Raji (cell line): ENCODE measurements around the gene EPG5.

Experiments used
- POLR2A ChIP-seq: IDR thresholded peaks from 2 replicates; pipeline ENCODE4 v1.6.1; 2011; ENCODE audit warnings: low read depth, low read length, control low read depth; ENCODE audit not compliant: insufficient read depth

Gene EPG5

DNA sequence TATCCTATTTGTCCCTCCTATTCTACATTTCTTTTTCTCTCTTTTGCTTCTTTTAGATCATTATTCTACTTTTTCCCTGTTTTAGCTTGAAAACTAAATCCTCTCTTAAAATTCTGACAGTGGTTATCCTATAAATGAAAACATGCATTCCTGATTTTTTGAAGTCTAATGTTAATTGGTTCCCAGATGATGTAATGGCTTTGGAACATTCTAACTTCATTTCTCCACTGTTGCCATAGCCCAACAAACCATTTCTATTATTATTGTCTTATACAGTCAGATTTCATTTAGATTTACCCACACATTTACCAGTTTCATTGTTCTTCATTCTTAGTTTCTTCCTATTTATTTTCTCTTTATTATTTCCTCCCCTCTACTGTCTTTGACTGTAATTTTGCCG lies 105.2 kb downstream of the EPG5 start:
- TF ChIP-seq POLR2A: no peak

DNA sequence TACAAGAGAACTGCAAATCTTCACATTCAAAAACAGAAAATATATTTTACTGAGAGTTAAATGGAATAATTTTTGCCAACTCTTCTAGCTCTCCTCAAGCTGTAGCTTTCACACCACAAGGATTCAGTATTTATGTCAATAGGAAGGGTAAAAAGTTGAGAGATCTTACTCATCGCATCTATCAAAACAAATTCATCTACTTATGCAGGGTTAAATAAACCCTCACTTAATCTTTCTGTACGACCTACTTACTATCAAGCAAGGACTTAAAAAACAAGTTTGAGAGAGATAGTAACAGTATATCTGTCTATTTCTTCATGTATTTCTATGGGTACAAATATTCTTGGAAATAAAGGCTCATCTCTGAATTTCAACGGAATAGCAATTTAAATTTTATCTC lies 106.2 kb downstream of the EPG5 start:
- no peak for TF ChIP-seq POLR2A

DNA sequence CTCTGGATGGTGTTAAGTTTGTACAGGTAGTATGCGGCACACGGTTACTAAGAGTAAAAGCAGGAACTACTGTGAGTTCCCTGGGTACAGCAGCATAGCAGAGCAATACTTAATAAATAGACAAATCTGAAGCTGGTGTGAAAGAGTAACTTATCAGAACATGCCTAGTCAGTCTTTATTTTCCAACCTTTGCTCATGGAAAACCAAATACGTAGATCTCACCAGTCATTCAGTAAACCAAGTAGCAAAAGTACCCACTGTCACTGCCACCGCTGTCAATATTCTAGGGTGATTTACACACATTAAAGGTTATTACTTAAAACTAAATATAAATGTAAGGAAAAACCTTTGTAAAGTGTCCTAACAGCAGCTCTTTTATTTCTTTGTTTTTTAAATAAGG lies 106.6 kb downstream of the EPG5 start:
- TF ChIP-seq POLR2A: no peak

DNA sequence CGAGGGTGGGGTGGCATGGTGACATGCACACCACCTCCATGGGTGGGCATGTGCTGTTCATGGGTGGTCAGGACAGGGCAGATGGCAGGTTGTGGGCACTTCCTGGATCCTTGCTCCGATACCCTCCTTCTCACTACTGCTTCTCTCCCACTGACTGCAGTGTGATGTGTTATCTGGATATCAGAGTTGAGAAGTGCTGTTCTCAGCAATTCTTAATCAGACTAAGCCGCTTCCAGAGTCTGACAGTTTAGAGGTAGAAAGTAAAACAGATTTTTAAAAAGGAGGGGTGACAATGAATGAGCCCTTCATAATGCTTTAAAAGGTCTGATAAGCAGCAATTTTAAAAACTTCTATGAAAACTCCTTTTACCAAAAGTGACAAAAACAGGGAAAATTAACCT lies 107.8 kb downstream of the EPG5 start:
- TF ChIP-seq POLR2A: no peak

DNA sequence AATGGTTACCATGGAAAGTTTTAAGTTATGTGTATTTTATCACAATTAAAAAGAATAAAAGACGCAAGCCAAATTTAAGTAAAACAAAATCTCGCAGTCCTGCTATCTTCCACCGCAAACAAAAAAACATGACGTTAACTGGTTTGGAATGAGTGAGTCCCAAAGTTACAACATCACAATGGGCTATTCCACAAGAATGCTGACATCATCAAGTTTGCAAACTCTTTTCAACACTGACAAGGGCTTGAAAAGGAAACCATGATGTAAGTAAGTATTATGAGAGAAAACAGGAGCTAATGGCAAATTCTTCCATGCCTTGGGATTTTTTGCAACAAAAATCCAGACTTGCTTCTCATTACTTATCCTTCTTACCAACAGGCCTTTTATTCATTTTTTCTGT lies 110.6 kb downstream of the EPG5 start:
- TF ChIP-seq POLR2A: no peak

DNA sequence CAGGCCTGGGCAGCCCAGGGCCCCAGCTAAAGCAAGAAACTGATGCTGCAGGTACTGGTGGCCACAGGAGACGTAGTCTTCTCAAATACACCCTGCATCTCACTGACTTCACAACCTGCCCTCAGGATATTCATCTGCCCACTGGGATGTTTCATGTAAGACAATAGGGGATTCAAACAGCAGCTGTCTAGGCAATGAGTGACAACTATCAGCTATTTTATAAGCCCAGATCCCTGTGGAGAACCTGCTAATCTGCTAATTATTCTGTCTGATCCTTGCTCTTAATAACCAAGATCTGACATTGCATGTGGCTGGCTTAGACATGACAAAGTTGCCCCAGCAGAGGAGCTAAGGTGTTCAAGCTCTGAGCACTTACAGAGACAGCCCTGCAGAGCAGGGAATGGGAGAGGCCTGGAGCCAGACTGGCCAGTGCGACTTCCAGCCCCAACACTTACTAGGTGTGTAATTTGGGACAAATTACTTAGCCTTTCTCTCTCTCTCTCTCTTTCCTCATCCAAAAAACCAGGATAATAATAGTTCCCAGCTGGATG lies 113.0 kb downstream of the EPG5 start:
- no peak for TF ChIP-seq POLR2A

DNA sequence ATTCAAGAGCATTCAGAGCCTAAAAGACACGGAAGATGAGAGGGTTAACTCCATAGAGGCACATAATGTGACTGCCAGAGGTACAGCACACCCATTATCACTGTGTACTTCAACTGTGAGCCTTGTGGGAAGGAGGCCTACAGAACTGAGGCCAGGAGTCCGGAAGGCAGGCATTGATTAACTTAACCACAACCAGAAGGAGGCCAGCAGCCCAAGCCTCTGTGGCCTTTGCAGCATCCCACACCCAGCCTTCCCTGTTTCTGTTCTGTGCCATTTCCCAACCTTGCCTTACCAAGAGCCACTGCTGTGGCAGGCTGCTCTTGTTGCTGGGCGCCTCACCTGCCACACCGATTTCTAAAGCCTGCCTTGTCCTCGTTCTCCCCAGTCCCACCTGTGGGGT lies 114.5 kb downstream of the EPG5 start:
- TF ChIP-seq POLR2A: no peak

DNA sequence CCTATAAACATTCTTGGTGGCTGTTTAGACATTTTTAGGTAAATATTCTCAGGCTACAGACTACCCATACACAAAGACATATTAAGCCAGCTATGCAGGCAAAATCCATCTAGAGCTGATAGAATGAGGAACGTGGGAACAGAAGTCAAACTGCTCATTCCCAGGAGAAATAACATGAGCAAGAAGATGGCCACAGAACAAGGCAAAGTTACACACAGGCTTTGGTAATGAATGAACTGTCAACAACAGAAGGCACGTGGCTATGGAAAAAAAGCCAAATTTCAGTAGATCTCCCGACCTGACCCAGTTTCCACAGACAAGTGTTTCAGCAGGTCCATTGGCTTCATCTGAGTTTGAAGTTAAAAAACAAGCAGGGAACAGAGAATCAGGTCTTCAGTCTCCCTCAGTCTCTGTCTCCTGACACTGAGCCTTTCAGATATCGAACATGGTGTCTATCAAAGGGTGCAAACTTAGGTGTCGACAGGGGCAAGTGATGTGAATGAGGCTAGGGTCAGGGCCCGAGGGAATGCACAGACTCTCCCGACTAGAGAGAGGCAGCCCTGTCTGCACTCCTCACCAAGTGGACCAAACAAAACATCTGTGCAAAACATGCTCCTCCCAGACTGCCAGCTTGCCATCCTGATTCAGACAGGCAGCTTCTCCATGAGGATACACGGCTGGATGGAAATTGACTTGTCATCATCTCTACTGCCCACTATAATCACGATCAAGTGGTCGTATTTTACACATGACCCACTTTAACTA lies 115.8 kb downstream of the EPG5 start:
- no peak for TF ChIP-seq POLR2A

DNA sequence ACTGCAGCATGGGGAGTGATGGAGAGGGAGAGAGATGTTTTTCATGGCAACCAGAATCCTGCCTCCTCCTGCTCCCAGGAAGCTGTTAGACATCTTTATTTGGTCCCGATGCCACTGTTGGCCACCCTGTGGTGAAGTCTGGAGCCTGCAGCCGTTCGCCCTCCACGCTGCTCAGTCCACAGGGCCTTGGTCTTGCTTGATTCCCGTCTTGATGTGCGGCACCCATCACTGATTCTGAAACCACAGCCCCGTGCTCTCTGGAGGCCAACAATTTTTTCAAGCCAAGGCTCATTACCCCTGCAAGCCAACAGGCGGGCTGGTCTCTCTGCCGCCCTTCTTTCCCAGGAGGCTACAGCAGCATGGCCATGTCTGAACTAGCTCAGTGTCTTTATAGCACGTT lies 117.1 kb downstream of the EPG5 start:
- no peak for TF ChIP-seq POLR2A

DNA sequence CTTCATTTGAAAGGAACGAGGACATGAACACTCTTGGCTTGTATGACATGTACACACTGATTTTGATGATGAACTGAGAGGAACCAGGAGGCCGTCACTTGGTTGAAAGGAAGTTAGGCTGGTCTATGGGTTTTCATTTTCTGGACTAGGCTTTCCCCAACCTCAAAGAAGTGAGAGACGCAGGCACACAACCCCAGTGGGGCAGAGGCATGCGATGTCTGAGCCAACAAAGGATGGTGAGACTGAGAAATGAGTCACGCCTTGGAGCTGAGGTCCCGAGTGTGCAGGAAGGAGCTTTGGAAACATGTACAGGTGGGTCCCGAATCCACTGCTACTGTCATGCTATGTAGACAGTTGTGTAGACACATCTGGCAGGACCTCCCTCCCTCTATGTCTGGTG lies 117.6 kb downstream of the EPG5 start:
- no peak for TF ChIP-seq POLR2A

DNA sequence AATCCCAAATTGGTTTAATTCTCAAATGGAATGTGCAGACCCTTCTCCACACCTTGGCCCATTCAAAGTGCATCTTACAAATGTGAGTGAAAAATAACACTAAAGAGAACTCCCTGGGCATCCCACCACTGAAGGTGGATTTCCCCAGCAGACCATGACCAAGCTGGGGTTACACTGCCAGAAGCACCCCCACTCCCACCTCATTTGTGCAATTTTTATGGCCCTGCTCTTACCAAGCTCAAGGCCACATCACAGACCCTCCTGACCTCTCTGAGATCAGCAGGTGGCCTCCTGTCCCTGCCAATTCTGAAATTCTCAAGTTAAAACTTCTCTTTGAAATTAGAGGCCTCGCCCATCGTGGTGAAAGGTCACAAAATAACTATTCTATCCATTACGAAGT lies 120.0 kb downstream of the EPG5 start:
- no peak for TF ChIP-seq POLR2A

DNA sequence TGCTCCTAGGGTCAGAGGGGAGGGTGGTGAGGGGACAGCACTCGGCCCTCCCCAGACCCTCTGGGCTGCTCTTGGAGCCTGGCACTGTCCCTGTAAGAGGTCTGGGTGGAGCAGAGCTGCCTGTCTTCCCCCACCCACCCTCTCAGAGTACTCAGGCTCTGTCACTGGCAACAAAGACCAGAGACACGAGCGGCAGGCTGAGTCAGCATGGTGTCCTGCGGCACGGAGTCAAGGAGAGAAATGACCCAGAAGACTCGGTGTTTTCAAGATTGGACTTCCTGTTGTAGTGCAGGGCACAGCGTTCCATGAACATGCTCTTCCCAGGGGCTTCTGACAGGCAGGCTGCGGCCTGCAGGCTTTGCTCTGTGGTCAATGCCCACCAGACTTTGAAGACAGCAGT lies 121.7 kb downstream of the EPG5 start:
- no peak for TF ChIP-seq POLR2A

DNA sequence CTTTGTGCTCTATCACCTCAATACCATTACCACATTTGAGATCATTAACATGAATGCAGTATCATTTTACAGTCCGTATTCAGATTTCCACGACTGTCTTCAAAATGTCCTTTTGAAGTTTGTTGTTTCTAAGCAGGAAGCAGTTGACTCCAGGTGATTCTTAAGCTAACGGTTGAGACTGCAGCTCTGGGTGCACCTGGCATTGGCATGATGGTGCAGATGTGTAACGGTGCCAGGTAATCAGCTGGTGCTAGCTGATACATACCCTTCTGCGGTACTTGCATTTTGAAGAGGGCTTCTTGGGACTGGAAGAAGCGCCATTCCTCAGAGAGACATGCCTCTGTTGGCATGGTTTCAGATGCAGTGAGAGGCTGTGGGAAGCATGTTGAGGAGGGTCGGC lies 122.2 kb downstream of the EPG5 start:
- TF ChIP-seq POLR2A: no peak

DNA sequence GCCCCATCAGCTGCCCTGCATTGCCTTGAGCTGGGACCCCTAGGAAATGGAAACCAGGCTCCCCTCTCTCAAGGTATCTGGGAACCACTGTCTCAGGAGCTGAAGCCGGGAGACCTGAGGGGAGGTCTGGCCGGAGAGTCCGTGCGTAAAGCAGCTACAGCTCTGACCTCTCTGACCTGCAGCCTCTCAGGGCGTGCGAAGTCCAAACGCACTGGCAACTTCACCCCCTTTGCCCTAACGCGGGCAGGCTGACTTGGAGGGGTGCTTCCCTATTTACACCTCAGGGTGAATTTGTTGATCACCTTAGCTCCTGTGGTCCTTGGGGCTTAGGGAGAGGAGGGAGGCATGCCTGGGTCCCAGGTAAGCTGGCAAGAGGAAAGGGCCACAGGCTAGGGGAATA lies 124.1 kb downstream of the EPG5 start:
- TF ChIP-seq POLR2A: no peak

DNA sequence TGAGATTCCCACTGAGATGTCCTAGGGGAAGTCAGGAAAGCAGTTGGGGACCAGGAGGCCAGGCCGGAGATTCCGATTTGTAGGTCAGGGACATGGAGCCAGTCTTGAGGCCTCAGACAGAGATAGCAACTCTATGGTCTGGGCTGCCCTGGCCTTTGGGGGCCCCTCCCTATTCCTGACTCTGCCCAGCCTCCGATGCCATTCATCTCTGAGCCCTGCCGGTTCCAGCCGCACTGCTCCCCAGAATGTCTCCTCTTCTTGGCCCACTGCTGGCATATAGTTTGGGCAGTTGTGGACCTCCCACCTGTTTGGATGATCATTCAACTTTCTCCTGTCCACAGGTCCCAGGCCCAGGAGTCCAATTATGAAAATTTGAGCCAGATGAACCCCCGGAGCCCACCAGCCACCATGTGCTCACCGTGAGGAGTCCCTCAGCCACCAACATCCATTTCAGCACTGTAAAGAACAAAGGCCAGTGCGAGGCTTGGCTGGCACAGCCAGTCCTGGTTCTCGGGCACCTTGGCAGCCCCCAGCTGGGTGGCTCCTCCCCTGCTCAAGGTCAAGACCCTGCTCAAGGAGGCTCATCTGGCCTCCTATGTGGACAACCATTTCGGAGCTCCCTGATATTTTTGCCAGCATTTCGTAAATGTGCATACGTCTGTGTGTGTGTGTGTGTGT lies 125.2 kb downstream of the EPG5 start:
- no peak for TF ChIP-seq POLR2A

DNA sequence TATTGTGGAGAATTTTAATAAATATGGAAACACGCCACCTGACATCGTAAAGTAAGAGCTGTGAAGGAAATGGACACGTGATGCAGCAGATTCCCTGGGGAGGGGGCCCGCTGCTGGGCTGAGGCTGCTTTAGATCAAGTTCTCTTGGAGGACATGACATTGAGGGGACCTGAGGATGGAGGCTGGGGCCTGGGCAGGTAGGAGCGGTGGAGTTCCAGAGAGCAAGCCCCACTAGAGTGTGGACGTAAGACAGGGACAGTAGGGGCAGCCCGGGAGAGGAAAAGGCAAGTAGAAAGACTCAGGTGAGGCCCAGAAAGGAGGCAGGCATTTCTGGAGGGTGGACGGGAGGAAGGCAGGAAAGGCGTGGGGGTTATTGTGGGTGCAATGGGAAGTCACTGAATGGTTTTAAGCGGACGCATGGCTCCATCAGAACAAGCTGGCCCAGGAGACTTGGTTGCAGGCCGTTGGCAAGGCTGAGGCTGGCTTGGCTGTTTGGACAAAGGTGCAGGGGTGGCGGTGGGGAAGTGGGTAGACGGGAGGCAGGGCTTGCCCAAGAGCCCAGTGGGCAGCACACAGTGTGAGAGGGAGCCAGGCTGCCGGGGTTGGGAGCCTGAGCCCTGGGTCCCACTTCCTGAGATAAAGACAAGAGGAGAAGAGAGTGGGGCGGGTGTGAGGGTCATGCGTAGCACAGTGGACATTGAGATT lies 125.9 kb downstream of the EPG5 start:
- TF ChIP-seq POLR2A: no peak
